MM.1S (cell line): ENCODE measurements around the gene SLC38A10.

Experiments
- DNase-seq: peaks from one replicate; pipeline ENCODE4 v3.0.0-alpha.2; 2015
- H2AFZ ChIP-seq: fragments of 300-600 bp; sonication (generic); 2 replicates; pipeline ENCODE4 v1.6.0; 2016; ENCODE audit warnings: antibody characterized with exemption, low read length
- H3F3A ChIP-seq: fragments of 300-600 bp; sonication (generic); 2 replicates; pipeline ENCODE4 v1.6.1; 2016; ENCODE audit warnings: mild to moderate bottlenecking, antibody characterized with exemption, low read length, moderate library complexity, mixed read lengths; ENCODE audit not compliant: insufficient read depth
- H3K27ac ChIP-seq: fragments of 300-600 bp; sonication (generic); 2 replicates; pipeline ENCODE4 v1.5.1; 2016; ENCODE audit warnings: mild to moderate bottlenecking, low read length
- H3K27me3 ChIP-seq: fragments of 300-600 bp; sonication (generic); replicated peaks from 2 replicates; pipeline ENCODE4 v1.6.0; 2016; ENCODE audit warnings: low read length; ENCODE audit not compliant: insufficient read depth
- H3K36me3 ChIP-seq: fragments of 300-600 bp; sonication (generic); replicated peaks from 2 replicates; pipeline ENCODE4 v1.6.1; 2016; ENCODE audit warnings: mild to moderate bottlenecking, low read length, mixed read lengths; ENCODE audit not compliant: insufficient read depth
- H3K4me1 ChIP-seq: fragments of 300-600 bp; sonication (generic); 2 replicates; pipeline ENCODE4 v1.6.1; 2016; ENCODE audit warnings: low read length, mixed read lengths
- H3K4me2 ChIP-seq: fragments of 300-600 bp; sonication (generic); 2 replicates; pipeline ENCODE4 v1.6.0; 2016; ENCODE audit warnings: low read depth, low read length
- H3K4me3 ChIP-seq: fragments of 300-600 bp; sonication (generic); 2 replicates; pipeline ENCODE4 v1.5.1; 2016; ENCODE audit warnings: low read length, mixed read lengths
- H3K79me2 ChIP-seq: fragments of 300-600 bp; sonication (generic); 2 replicates; pipeline ENCODE4 v1.6.1; 2016; ENCODE audit warnings: mixed run types, low read length, mixed read lengths
- H3K9ac ChIP-seq: fragments of 300-600 bp; sonication (generic); 2 replicates; pipeline ENCODE4 v1.6.1; 2016; ENCODE audit warnings: low read length, mixed read lengths
- H3K9me2 ChIP-seq: fragments of 300-600 bp; sonication (generic); replicated peaks from 2 replicates; pipeline ENCODE4 v1.6.1; 2016; ENCODE audit warnings: mild to moderate bottlenecking, low read length, mixed read lengths; ENCODE audit not compliant: insufficient read depth
- H3K9me3 ChIP-seq: fragments of 300-600 bp; sonication (generic); replicated peaks from 2 replicates; pipeline ENCODE4 v1.6.1; 2016; ENCODE audit warnings: mild to moderate bottlenecking, low read length, mixed read lengths; ENCODE audit not compliant: insufficient read depth
- H4K20me1 ChIP-seq: fragments of 300-600 bp; sonication (generic); 2 replicates; pipeline ENCODE4 v1.6.1; 2016; ENCODE audit warnings: mild to moderate bottlenecking, low read length, moderate library complexity, mixed read lengths; ENCODE audit not compliant: insufficient read depth
- EZH2 ChIP-seq: fragments of 300-600 bp; sonication (generic); optimal IDR thresholded peaks from 2 replicates; pipeline ENCODE3; 2017; ENCODE audit warnings: low read depth, mild to moderate bottlenecking, antibody characterized with exemption, low read length, mixed read lengths
- EZH2phosphoT487 ChIP-seq: fragments of 300-600 bp; sonication (generic); IDR thresholded peaks from 2 replicates; pipeline ENCODE4 v1.6.1; 2018; ENCODE audit warnings: antibody characterized with exemption, low read length
- TF ChIP-seq, protein P1 (sequence below): fragments of 300-600 bp; sonication (generic); IDR thresholded peaks from 2 replicates; pipeline ENCODE4 v1.5.1; 2016; ENCODE audit warnings: antibody characterized with exemption, low read length, mixed read lengths

Gene SLC38A10

DNA sequence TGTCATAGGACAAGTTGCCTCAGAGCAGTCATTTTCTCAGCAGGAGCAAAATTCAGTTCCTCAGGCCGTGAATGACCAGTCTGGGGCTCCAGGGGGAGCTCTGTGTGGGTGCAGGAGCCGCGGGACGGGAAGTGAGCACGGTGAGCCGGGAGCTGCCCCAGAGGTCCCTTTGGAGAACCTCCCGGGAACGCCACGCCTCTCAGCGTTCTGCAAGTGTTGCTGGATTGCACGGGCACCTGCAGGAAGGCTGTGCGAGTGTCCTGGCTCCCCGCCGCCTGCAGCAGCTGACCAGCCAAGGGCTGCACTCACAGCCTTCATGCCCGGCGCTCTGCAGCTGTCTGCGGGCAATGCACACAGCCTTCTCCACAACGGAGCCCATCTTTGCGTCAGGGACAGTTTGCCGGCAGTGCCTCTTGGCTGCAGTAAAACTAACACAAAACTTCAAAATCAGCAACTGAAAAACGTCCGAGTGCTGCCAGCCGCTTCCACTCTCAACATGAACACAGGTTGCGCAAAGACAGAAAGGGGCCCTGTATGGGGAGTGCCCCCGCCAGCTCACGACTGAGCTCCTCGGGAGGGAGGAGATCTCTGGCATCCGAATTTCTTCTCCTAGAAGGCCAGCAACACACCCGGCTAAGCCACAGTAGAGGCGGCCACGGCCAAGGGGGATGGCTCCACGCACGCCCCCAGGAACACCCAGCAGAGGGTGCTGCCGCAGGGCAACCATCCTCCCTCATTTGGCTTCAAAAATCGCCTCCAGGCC, 40.0 kb downstream of the SLC38A10 start:
- H3K36me3 ChIP-seq: peaks cover 3% of the 10 kb centered on the region; the same call in 1 of the 2 replicates
- H3K9me2 ChIP-seq: no peaks in the 10 kb centered on the region
- no peak for TF ChIP-seq EZH2
- no peak for TF ChIP-seq EZH2phosphoT487
- H2AFZ ChIP-seq: no peak overlapping the region
- DNase-seq: no peak
- H3K27me3 ChIP-seq: no peaks in the 10 kb centered on the region
- no peaks in the 10 kb centered on the region for H3F3A ChIP-seq
- no peak overlapping the region for H3K4me3 ChIP-seq
- H3K9ac ChIP-seq: no peak overlapping the region
- H3K4me2 ChIP-seq: no peak overlapping the region
- H4K20me1 ChIP-seq: no peaks in the 10 kb centered on the region
- H3K79me2 ChIP-seq: no peaks in the 10 kb centered on the region
- H3K27ac ChIP-seq: no peak overlapping the region
- no peaks in the 10 kb centered on the region for H3K9me3 ChIP-seq
- H3K4me1 ChIP-seq: no peaks in the 10 kb centered on the region

DNA sequence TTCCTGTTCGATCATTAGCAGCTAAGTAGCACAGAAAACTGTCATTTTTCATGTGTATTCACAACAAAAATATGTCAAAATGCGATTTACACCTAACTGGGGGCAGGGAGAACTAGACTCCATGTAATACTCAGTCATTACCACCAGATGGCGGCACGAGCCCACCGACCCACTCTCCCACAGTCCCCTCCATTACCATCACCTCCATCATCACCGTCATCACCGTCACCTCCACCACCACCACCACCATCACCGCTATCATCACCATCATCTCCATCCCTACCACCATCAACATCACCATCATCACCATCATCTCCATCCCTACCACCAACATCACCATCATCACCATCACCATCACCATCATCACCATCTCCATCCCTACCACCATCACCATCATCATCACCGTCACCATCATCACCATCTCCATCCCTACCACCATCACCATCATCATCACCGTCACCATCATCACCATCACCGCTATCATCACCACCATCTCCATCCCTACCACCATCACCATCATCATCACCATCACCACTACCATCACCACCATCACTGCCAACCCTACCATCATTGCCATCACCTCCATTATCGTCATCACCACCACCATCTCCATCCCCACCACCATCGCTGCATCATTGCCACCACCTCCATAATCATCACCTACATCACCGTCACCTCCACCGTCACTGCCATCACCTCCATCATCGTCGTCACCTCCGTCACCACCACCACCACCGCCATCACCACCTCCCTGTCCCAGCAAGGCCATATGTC, 41.6 kb downstream of the SLC38A10 start:
- H3F3A ChIP-seq: no peaks in the 10 kb centered on the region

DNA sequence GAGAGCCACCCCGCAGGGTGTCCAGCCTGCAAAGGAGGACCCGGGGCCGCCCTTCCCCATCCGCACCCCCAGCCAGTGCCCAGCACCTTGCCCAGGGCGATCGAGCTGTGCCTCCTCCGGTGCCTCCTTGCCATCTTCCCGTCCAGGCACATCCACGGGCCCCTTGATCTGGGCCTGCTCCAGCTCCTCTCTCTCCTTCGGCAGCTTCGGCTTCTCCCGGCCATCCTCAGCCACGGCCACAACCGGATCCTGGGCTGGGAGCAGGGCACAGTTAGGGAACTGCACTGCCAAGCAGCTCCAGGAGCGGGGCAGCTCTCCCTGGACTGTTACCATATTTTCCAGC, 42.1 kb downstream of the SLC38A10 start:
- H3K4me2 ChIP-seq: no peak overlapping the region
- no peaks in the 10 kb centered on the region for H3K27me3 ChIP-seq
- no peak overlapping the region for H3K4me3 ChIP-seq
- TF ChIP-seq, protein P1, sequence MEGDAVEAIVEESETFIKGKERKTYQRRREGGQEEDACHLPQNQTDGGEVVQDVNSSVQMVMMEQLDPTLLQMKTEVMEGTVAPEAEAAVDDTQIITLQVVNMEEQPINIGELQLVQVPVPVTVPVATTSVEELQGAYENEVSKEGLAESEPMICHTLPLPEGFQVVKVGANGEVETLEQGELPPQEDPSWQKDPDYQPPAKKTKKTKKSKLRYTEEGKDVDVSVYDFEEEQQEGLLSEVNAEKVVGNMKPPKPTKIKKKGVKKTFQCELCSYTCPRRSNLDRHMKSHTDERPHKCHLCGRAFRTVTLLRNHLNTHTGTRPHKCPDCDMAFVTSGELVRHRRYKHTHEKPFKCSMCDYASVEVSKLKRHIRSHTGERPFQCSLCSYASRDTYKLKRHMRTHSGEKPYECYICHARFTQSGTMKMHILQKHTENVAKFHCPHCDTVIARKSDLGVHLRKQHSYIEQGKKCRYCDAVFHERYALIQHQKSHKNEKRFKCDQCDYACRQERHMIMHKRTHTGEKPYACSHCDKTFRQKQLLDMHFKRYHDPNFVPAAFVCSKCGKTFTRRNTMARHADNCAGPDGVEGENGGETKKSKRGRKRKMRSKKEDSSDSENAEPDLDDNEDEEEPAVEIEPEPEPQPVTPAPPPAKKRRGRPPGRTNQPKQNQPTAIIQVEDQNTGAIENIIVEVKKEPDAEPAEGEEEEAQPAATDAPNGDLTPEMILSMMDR: no peak
- no peak for TF ChIP-seq EZH2phosphoT487
- TF ChIP-seq EZH2: no peak
- no peaks in the 10 kb centered on the region for H3K79me2 ChIP-seq
- no peak overlapping the region for H3K9ac ChIP-seq
- no peaks in the 10 kb centered on the region for H3F3A ChIP-seq
- H3K27ac ChIP-seq: no peak overlapping the region
- H3K9me2 ChIP-seq: no peaks in the 10 kb centered on the region
- no peaks in the 10 kb centered on the region for H3K4me1 ChIP-seq
- H3K9me3 ChIP-seq: no peaks in the 10 kb centered on the region
- H3K36me3 ChIP-seq: no peaks in the 10 kb centered on the region; the same call in 1 of the 2 replicates
- DNase-seq: no peak
- H2AFZ ChIP-seq: no peak overlapping the region
- no peaks in the 10 kb centered on the region for H4K20me1 ChIP-seq

More for the DNA sequence above, 41.6 kb downstream of the SLC38A10 start:
- no peak overlapping the region for H2AFZ ChIP-seq
- no peaks in the 10 kb centered on the region for H3K9me3 ChIP-seq
- no peaks in the 10 kb centered on the region for H3K79me2 ChIP-seq
- no peak for DNase-seq
- no peaks in the 10 kb centered on the region for H3K9me2 ChIP-seq
- H3K27ac ChIP-seq: no peak overlapping the region
- H3K4me3 ChIP-seq: no peak overlapping the region
- H4K20me1 ChIP-seq: no peaks in the 10 kb centered on the region
- TF ChIP-seq EZH2phosphoT487: no peak
- TF ChIP-seq, protein P1: peak; percentile 75
- H3K9ac ChIP-seq: no peak overlapping the region
- no peaks in the 10 kb centered on the region for H3K4me1 ChIP-seq
- no peaks in the 10 kb centered on the region; the same call in 1 of the 2 replicates for H3K36me3 ChIP-seq
- no peaks in the 10 kb centered on the region for H3K27me3 ChIP-seq
- no peak overlapping the region for H3K4me2 ChIP-seq
